Activated CD8-positive, alpha-beta T cell treated with anti-CD3 and anti-CD28 coated beads, Interleukin-2, amount 10 ng/mL, durations not matched to agents 7 days and 5 days (primary cell): ENCODE results near the gene AGL. TPM values are rescaled to one million over a fixed set of nuclear protein-coding genes. Genes with fewer than 3 reads are reported as not detected.
"Not testable (repeated sequence)": the region's sequence is repeated elsewhere in the genome, so short reads cannot be mapped to it uniquely, and the experiment has no call there.

Experiments
- ATAC-seq: fragments of 150-1000 bp; cut with Tn5 transposase; one replicate; pipeline ENCODE4 v1.10.0; 2021; ENCODE audit warnings: moderate library complexity
- CTCF ChIA-PET: fragments of 350-600 bp; sonication (Branson Sonifier 250); formaldehyde crosslinking; loops from one replicate; lab custom pipeline; 2021; ENCODE audit warnings: antibody characterized with exemption; lab: Charles Lee
- POLR2A ChIA-PET: fragments of 350-600 bp; sonication (Branson Sonifier 250); formaldehyde crosslinking; loops from one replicate; lab custom pipeline; 2021; ENCODE audit warnings: antibody characterized with exemption; lab: Charles Lee
- DNase-seq: peaks from one replicate; pipeline ENCODE4 v3.0.0-alpha.2; 2020
- H3K27ac Mint-ChIP-seq: one replicate; pipeline ENCODE4 v1.8.0; 2021; ENCODE audit warnings: mild to moderate bottlenecking, mixed read lengths
- H3K27me3 Mint-ChIP-seq: one replicate; pipeline ENCODE4 v1.8.0; 2021; ENCODE audit warnings: low read depth, mixed read lengths
- H3K36me3 Mint-ChIP-seq: one replicate; pipeline ENCODE4 v1.8.0; 2021; ENCODE audit warnings: low read depth, mixed read lengths
- H3K4me1 Mint-ChIP-seq: one replicate; pipeline ENCODE4 v1.8.0; 2021; ENCODE audit warnings: low read depth, mixed read lengths
- H3K4me3 Mint-ChIP-seq: one replicate; pipeline ENCODE4 v1.8.0; 2021; ENCODE audit warnings: mild to moderate bottlenecking, mixed read lengths
- H3K9me3 Mint-ChIP-seq: one replicate; pipeline ENCODE4 v1.8.0; 2022; ENCODE audit warnings: mixed read lengths; ENCODE audit not compliant: insufficient read depth
- total RNA-seq, 2 experiments: library from RNA; stranded (reverse); gene quantifications; one replicate each; pipeline ENCODE4 v1.2.3, GENCODE V29; 2021

Gene AGL
- total RNA-seq, 2 experiments from 2014 or later = 10.8 to 12.0 TPM

DNA sequence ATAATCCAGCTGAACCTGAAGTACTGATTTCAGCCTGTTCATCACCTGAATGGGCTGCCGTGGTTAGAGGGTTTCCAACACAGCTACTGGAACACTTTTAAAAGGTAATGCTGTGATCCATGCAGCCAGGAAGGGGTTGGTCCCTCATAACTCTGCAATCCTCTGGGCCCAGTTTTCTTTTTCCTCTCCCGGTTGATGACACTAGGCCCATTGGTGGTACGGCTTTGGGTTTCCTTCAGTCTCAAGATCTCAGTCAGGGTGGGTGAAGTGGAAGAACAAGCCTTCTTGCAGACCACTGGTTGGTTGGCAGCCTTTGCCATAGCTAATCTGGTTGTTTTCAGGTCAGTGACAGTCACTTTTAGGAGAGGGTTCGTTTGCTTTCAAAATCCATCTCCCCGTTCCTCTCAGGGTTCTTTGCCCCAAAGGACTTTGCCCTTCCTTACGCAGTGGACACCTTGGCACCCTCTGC, 119.1 kb downstream of the AGL start:
- no peak for ATAC-seq

DNA sequence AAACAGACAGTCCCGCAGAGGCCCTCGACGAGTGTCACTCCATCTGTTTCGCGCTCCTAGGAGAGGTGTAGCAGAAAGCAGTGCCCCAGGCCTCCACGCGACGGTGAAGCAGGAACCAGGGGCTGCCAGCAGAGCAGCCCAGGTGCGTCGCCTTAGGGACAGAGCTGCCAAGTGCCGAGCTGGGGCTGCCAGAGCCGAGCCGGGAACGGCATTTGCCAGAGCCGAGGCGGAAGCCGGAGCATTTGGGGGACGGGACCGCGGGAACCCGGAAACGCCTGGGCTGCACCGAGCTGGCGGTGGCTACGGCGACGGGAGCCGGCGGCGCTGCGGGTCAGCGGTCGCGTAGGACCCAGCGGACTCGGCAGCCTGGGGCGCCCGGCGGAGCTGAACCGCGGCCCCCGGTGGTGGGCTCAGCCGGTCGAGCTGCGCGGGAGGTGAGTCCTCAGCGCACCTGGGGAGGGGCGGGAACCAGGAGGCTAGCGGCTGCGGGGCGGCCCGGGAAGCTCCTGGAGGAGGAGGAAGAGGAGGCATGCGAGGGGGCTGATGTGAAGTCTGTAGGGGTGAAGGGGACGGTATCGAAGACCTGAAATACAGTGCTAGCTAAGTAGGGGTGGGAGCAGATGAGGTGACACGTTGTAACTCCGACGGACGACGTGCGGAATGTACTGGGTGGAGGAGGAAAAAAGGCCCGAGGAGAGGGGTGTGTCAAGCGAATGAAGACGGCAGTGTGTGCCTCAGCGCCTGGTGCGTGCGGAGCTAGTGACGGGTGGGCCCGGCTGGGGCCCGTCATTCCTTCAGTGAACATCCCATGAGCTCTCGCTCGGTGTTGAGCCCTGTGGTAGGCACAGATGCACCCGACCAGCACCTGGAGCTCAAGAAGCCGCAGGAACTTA, 119.8 kb downstream of the AGL start, which contains the start of gene SLC35A3:
SLC35A3 (plus strand) TSS at position 268 of the 893 bp plus-strand sequence. CDS start 23,559 bp downstream, outside the sequence.
- peak; percentile 92 for ATAC-seq
- H3K4me3 Mint-ChIP-seq = peak within 1 kb of the TSS; percentile 97
- peak within 1 kb of the TSS; percentile 97 for H3K27ac Mint-ChIP-seq
- POLR2A ChIA-PET = interaction anchor here (0.6 to 2.3 kb wide), 14 partner anchors 8 to 494 kb away, joined by 3 to 15 read pairs (median 4); partner anchors contain the start of genes AGL, SASS6 and TRMT13
- peak; percentile 81 for DNase-seq
- H3K4me1 Mint-ChIP-seq = peaks cover 27% of the 10 kb centered on the region
- H3K27me3 Mint-ChIP-seq = no peaks in the 10 kb centered on the region
- H3K9me3 Mint-ChIP-seq = peaks cover 5% of the 10 kb centered on the region
- CTCF ChIA-PET = interaction anchor here (0.5 to 1.4 kb wide), 5 partner anchors 17 to 194 kb away, joined by 3 to 4 read pairs (median 3); a partner anchor contains a TSS
- H3K36me3 Mint-ChIP-seq = peaks cover 11% of the 10 kb centered on the region

More for the DNA sequence above, 119.1 kb downstream of the AGL start:
- Mint-ChIP-seq H3K9me3 (peaks cover 5% of the 10 kb centered on the region), H3K36me3 (peaks cover 11% of the 10 kb centered on the region), H3K4me1 (peaks cover 27% of the 10 kb centered on the region), H3K4me3 (peak overlapping the region; percentile 97), H3K27ac (peak overlapping the region; percentile 97), H3K27me3 (no peaks in the 10 kb centered on the region)
- POLR2A ChIA-PET = interaction anchor here (0.8 to 2.3 kb wide), 6 partner anchors 12 to 164 kb away, joined by 3 to 15 read pairs (median 6); partner anchors contain the start of genes SASS6 and TRMT13
- CTCF ChIA-PET = interaction anchor here (1.3 to 1.4 kb wide), 2 partner anchors 68 to 195 kb away, joined by 3 read pairs; a partner anchor contains a TSS
- no peak for DNase-seq

DNA sequence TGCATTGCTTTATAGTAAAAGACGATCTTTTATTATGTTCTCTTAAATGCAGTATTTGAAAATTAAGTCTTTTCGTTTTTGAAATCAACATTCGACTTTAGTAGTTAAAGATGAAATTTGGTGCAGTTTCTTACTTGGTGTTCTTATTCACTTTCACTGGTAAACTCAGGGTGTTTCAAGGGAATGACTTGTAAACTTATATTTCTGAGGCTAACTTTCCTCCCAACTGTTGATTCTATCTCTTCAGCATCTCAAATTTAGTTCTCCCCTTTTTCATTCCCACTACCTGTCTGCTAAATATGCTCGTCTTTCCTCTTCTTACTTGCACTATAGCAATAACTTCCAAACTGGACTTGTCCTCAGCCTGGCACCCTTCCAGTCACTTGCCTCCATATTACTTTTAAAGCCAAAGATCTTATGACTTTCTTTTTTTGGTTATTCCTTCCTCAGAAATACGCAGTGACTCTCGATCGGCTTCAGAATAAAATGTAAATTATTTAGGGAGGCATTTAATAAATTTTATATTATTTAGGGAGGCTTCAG, 120.6 kb downstream of the AGL start:
- POLR2A ChIA-PET = interaction anchor here (0.6 to 2.3 kb wide), 9 partner anchors 7 to 493 kb away, joined by 3 to 15 read pairs (median 4); partner anchors contain the start of gene AGL

DNA sequence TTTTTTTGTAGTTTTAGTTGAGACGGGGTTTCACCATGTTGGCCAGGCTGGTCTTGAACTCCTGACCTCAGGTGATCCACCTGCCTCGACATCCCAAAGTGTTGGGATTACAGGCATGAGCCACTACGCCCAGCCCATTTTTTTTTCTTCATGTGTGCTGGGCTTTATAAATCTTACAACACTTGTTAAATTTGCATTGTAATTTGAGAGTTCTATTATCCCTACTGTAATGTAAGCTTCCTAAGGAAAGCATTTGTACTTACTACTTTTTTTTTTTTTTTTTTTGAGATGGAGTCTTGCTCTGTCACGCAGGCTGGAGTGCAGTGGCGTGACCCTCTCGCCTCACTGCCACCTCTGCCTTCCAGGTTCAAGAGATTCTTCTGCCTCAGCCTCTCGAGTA, 121.9 kb downstream of the AGL start:
- ATAC-seq, H3K4me3 Mint-ChIP-seq, DNase-seq, H3K9me3 Mint-ChIP-seq, CTCF ChIA-PET, POLR2A ChIA-PET, H3K27ac Mint-ChIP-seq, H3K27me3 Mint-ChIP-seq: not testable (repeated sequence)
- H3K4me1 Mint-ChIP-seq = peaks cover 27% of the 10 kb centered on the region
- H3K36me3 Mint-ChIP-seq = peaks cover 19% of the 10 kb centered on the region

More for the DNA sequence above, 120.6 kb downstream of the AGL start:
- DNase-seq = no peak
- H3K4me3 Mint-ChIP-seq = peak overlapping the region; percentile 97
- no peak for ATAC-seq
- peaks cover 27% of the 10 kb centered on the region for H3K4me1 Mint-ChIP-seq
- peaks cover 16% of the 10 kb centered on the region for H3K36me3 Mint-ChIP-seq
- CTCF ChIA-PET = interaction anchor here (0.5 to 1.4 kb wide), 4 partner anchors 17 to 69 kb away, joined by 3 to 4 read pairs (median 3); a partner anchor contains a TSS
- H3K27ac Mint-ChIP-seq = peak overlapping the region; percentile 97
- no peaks in the 10 kb centered on the region for H3K27me3 Mint-ChIP-seq
- peaks cover 5% of the 10 kb centered on the region for H3K9me3 Mint-ChIP-seq

Other genes starting within 250 kb of the AGL start
- gene PALMD, start 204.2 kb upstream of the AGL start, total RNA-seq = not detected
- 1 to 10 TPM; 4.7 to 5.0 TPM for gene FRRS1, start 83.7 kb upstream of the AGL start, total RNA-seq
- gene SLC35A3, start 119.6 kb downstream of the AGL start, total RNA-seq = 10 to 100 TPM; 18.3 to 18.8 TPM